Ishikawa (cell line): ENCODE data around the gene GLCCI1.

Experiments used
- CEBPB ChIP-seq: IDR thresholded peaks from 2 replicates; pipeline ENCODE4 v1.6.1; 2012
- CREB1 ChIP-seq: IDR thresholded peaks from 2 replicates; pipeline ENCODE4 v1.6.1; 2012; ENCODE audit warnings: low read depth
- EGR1 ChIP-seq: IDR thresholded peaks from 2 replicates; pipeline ENCODE4 v1.6.1; 2012
- EP300 ChIP-seq: IDR thresholded peaks from 2 replicates; pipeline ENCODE4 v1.6.1; 2012; ENCODE audit warnings: borderline replicate concordance
- FOXM1 ChIP-seq: IDR thresholded peaks from 2 replicates; pipeline ENCODE4 v1.6.1; 2012; ENCODE audit warnings: low read depth, borderline replicate concordance
- MAX ChIP-seq: IDR thresholded peaks from 2 replicates; pipeline ENCODE4 v1.6.1; 2012
- NFIC ChIP-seq: IDR thresholded peaks from 2 replicates; pipeline ENCODE4 v1.6.1; 2012
- RAD21 ChIP-seq: IDR thresholded peaks from 2 replicates; pipeline ENCODE4 v1.6.1; 2012; ENCODE audit warnings: low read depth
- TAF1 ChIP-seq: IDR thresholded peaks from 2 replicates; pipeline ENCODE4 v1.6.1; 2012; ENCODE audit warnings: low read depth, mild to moderate bottlenecking
- TCF12 ChIP-seq: IDR thresholded peaks from 2 replicates; pipeline ENCODE4 v1.6.1; 2012; ENCODE audit warnings: low read depth
- TEAD4 ChIP-seq: IDR thresholded peaks from 2 replicates; pipeline ENCODE4 v1.6.1; 2012
- YY1 ChIP-seq: IDR thresholded peaks from 2 replicates; pipeline ENCODE4 v1.6.1; 2012; ENCODE audit warnings: low read depth
- ZBTB7A ChIP-seq: IDR thresholded peaks from 2 replicates; pipeline ENCODE4 v1.6.1; 2012; ENCODE audit warnings: low read depth
- TF ChIP-seq, protein P1 (sequence below): IDR thresholded peaks from 2 replicates; pipeline ENCODE4 v1.6.1; 2012; ENCODE audit warnings: low read depth, mild to moderate bottlenecking
- TF ChIP-seq, protein P2 (sequence below): IDR thresholded peaks from 2 replicates; pipeline ENCODE4 v1.6.1; 2012

The GLCCI1 gene

DNA sequence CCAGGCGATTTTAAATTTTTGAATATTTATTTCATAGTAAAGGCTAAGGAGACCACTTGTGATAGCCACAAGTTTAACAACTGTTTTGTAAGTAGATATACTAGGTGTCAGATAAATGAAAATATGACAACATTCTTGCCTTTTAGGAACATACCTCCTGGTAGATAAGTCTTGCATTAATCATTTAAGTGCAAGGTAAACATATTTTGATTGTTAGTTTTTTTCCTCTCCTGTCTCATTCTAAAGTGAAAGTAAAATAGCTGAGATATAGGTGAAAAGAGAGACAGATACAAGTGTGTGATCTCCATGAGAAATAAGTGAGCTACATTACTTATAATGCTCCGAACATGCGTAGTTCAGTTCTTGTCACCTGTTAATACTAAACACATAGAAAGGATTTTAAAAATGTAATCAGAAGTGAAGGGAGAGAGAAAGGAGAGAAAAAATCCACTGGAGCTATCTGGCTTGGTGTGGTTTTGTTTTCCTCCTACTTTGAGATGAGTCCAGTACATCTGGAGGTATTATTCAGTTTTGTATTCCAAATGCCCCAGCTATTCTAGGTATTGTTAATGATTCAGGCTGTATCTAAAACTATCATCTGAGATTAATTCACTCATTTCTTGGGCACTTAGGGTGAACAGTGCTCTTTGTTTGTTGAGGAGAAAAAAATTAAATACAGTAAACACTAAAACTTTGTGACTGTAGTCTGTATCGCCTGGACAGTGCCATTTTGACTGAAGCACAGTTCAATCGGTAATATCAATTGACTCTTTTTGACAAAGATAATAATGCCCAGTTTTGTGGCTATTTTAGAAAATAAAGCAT, 21.2 kb downstream of the GLCCI1 start:
- TF ChIP-seq NFIC (no peak), TAF1 (no peak), YY1 (no peak), EP300 (no peak), RAD21 (no peak), TCF12 (no peak), MAX (no peak), ZBTB7A (no peak), CREB1 (no peak), TEAD4 (no peak), EGR1 (no peak)
- TF ChIP-seq, protein P1, sequence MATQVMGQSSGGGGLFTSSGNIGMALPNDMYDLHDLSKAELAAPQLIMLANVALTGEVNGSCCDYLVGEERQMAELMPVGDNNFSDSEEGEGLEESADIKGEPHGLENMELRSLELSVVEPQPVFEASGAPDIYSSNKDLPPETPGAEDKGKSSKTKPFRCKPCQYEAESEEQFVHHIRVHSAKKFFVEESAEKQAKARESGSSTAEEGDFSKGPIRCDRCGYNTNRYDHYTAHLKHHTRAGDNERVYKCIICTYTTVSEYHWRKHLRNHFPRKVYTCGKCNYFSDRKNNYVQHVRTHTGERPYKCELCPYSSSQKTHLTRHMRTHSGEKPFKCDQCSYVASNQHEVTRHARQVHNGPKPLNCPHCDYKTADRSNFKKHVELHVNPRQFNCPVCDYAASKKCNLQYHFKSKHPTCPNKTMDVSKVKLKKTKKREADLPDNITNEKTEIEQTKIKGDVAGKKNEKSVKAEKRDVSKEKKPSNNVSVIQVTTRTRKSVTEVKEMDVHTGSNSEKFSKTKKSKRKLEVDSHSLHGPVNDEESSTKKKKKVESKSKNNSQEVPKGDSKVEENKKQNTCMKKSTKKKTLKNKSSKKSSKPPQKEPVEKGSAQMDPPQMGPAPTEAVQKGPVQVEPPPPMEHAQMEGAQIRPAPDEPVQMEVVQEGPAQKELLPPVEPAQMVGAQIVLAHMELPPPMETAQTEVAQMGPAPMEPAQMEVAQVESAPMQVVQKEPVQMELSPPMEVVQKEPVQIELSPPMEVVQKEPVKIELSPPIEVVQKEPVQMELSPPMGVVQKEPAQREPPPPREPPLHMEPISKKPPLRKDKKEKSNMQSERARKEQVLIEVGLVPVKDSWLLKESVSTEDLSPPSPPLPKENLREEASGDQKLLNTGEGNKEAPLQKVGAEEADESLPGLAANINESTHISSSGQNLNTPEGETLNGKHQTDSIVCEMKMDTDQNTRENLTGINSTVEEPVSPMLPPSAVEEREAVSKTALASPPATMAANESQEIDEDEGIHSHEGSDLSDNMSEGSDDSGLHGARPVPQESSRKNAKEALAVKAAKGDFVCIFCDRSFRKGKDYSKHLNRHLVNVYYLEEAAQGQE: no peak
- TF ChIP-seq, protein P2, sequence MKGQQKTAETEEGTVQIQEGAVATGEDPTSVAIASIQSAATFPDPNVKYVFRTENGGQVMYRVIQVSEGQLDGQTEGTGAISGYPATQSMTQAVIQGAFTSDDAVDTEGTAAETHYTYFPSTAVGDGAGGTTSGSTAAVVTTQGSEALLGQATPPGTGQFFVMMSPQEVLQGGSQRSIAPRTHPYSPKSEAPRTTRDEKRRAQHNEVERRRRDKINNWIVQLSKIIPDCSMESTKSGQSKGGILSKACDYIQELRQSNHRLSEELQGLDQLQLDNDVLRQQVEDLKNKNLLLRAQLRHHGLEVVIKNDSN: no peak

GRCh38 chr7:7990441-7990761, 21.8 kb downstream of the GLCCI1 start:
- TF ChIP-seq TEAD4 (no peak), EGR1 (no peak), RAD21 (no peak), CEBPB (no peak), EP300 (no peak), ZBTB7A (no peak)
- TF ChIP-seq, protein P2: no peak

GRCh38 chr7:7992506-7992905, 23.9 kb downstream of the GLCCI1 start:
- TF ChIP-seq TCF12 (no peak), CREB1 (no peak), FOXM1 (no peak), TAF1 (no peak), RAD21 (no peak), EP300 (no peak), NFIC (no peak), MAX (no peak), CEBPB (no peak), YY1 (no peak)
- TF ChIP-seq, protein P1: no peak

- peak; percentile 59 for TF ChIP-seq TEAD4
- TF ChIP-seq FOXM1: peak; percentile 36; the same call in 1 of the 2 replicates
- no peak for TF ChIP-seq ZBTB7A
These were observed 28.0 kb downstream of the GLCCI1 start for GRCh38 chr7:7996568-7996967.

- TF ChIP-seq ZBTB7A (no peak), TEAD4 (no peak), MAX (no peak), FOXM1 (no peak), TCF12 (no peak), YY1 (no peak), CEBPB (no peak), EP300 (no peak), TAF1 (no peak)
- TF ChIP-seq, protein P1: no peak
These were observed 31.8 kb downstream of the GLCCI1 start for GRCh38 chr7:8000315-8000941.
